ENCODE measurements around the gene PTPRD. TPM values are rescaled to one million over a fixed set of nuclear protein-coding genes. Genes with fewer than 3 reads are reported as not detected.

Gene PTPRD
- total and polyA plus RNA-seq, 9 donors: 45.2 to 104 (median 80.0) TPM

GRCh38 chr9:8806150-8806549 is 1806.7 kb downstream of the PTPRD start:
- WGBS (ENCODE audit: insufficient coverage): no CpG with 5 or more reads among the region's 2 CpGs
- DNase-seq: no peak
- Histone ChIP-seq H3K9me3 (replicated peaks; ENCODE audit: control insufficient read depth, low read depth, low read length) (no peaks in the 10 kb centered on the region), H3K36me3 (ENCODE audit: control insufficient read depth, insufficient read depth, low read length) (peaks cover under 1% of the 10 kb centered on the region), H3K4me1 (ENCODE audit: control insufficient read depth, insufficient read depth, low read length) (peaks cover 2% of the 10 kb centered on the region), H3K27me3 (ENCODE audit: control insufficient read depth, insufficient read depth, low read length) (no peaks in the 10 kb centered on the region), H3K27ac (ENCODE audit: low read length) (no peak overlapping the region), H3K4me3 (ENCODE audit: low read length) (no peak overlapping the region)

- Histone ChIP-seq H3K27me3 (ENCODE audit: control insufficient read depth, insufficient read depth, low read length) (no peaks in the 10 kb centered on the region), H3K27ac (ENCODE audit: low read length) (no peak overlapping the region), H3K36me3 (ENCODE audit: control insufficient read depth, insufficient read depth, low read length) (no peaks in the 10 kb centered on the region), H3K9me3 (replicated peaks; ENCODE audit: control insufficient read depth, low read depth, low read length) (no peaks in the 10 kb centered on the region), H3K4me3 (ENCODE audit: low read length) (no peak overlapping the region), H3K4me1 (ENCODE audit: control insufficient read depth, insufficient read depth, low read length) (no peaks in the 10 kb centered on the region)
- no peak for DNase-seq
- 90% methylated on average over 2 of the region's 3 CpGs for WGBS (ENCODE audit: insufficient coverage)
These were observed 1808.2 kb downstream of the PTPRD start for GRCh38 chr9:8804613-8805012.

- no peaks in the 10 kb centered on the region for H3K27me3 ChIP-seq (ENCODE audit: control insufficient read depth, insufficient read depth, low read length)
- H3K4me3 ChIP-seq (ENCODE audit: low read length): no peak overlapping the region
- no peaks in the 10 kb centered on the region for H3K9me3 ChIP-seq (replicated peaks; ENCODE audit: control insufficient read depth, low read depth, low read length)
- no peak overlapping the region for H3K27ac ChIP-seq (ENCODE audit: low read length)
- DNase-seq: no peak
- WGBS (ENCODE audit: insufficient coverage): no CpG with 5 or more reads among the region's 4 CpGs
- H3K36me3 ChIP-seq (ENCODE audit: control insufficient read depth, insufficient read depth, low read length): no peaks in the 10 kb centered on the region
- H3K4me1 ChIP-seq (ENCODE audit: control insufficient read depth, insufficient read depth, low read length): no peaks in the 10 kb centered on the region
These were observed 1810.6 kb downstream of the PTPRD start for GRCh38 chr9:8802242-8802641.

- Histone ChIP-seq H3K27ac (ENCODE audit: low read length) (no peak overlapping the region), H3K4me1 (ENCODE audit: control insufficient read depth, insufficient read depth, low read length) (no peaks in the 10 kb centered on the region), H3K4me3 (ENCODE audit: low read length) (no peak overlapping the region), H3K9me3 (replicated peaks; ENCODE audit: control insufficient read depth, low read depth, low read length) (no peaks in the 10 kb centered on the region), H3K36me3 (ENCODE audit: control insufficient read depth, insufficient read depth, low read length) (no peaks in the 10 kb centered on the region), H3K27me3 (ENCODE audit: control insufficient read depth, insufficient read depth, low read length) (no peaks in the 10 kb centered on the region)
- WGBS (ENCODE audit: insufficient coverage): 63% methylated on average over 3 of the region's 3 CpGs
- DNase-seq: no peak
These were observed 1812.6 kb downstream of the PTPRD start for GRCh38 chr9:8800196-8800595.

- no peak for DNase-seq
These were observed 1813.2 kb downstream of the PTPRD start for GRCh38 chr9:8799615-8800014.

GRCh38 chr9:8799206-8799605 is 1813.6 kb downstream of the PTPRD start:
- no peaks in the 10 kb centered on the region for H3K4me1 ChIP-seq (ENCODE audit: control insufficient read depth, insufficient read depth, low read length)
- H3K4me3 ChIP-seq (ENCODE audit: low read length): no peak overlapping the region
- H3K36me3 ChIP-seq (ENCODE audit: control insufficient read depth, insufficient read depth, low read length): no peaks in the 10 kb centered on the region
- no peak for DNase-seq
- no peaks in the 10 kb centered on the region for H3K9me3 ChIP-seq (replicated peaks; ENCODE audit: control insufficient read depth, low read depth, low read length)
- H3K27ac ChIP-seq (ENCODE audit: low read length): no peak overlapping the region
- no peaks in the 10 kb centered on the region for H3K27me3 ChIP-seq (ENCODE audit: control insufficient read depth, insufficient read depth, low read length)

More at GRCh38 chr9:8799615-8800014, 1813.2 kb downstream of the PTPRD start:
- Histone ChIP-seq H3K36me3 (ENCODE audit: control insufficient read depth, insufficient read depth, low read length) (no peaks in the 10 kb centered on the region), H3K4me3 (ENCODE audit: low read length) (no peak overlapping the region), H3K27ac (ENCODE audit: low read length) (no peak overlapping the region), H3K9me3 (replicated peaks; ENCODE audit: control insufficient read depth, low read depth, low read length) (no peaks in the 10 kb centered on the region), H3K27me3 (ENCODE audit: control insufficient read depth, insufficient read depth, low read length) (no peaks in the 10 kb centered on the region), H3K4me1 (ENCODE audit: control insufficient read depth, insufficient read depth, low read length) (no peaks in the 10 kb centered on the region)

- H3K27ac ChIP-seq (ENCODE audit: low read length): peak overlapping the region; percentile 1
- no peak overlapping the region for H3K4me3 ChIP-seq (ENCODE audit: low read length)
- 60% methylated on average over 1 of the region's 2 CpGs for WGBS (ENCODE audit: insufficient coverage)
- no peaks in the 10 kb centered on the region for H3K36me3 ChIP-seq (ENCODE audit: control insufficient read depth, insufficient read depth, low read length)
- peaks cover 4% of the 10 kb centered on the region for H3K4me1 ChIP-seq (ENCODE audit: control insufficient read depth, insufficient read depth, low read length)
- H3K9me3 ChIP-seq (replicated peaks; ENCODE audit: control insufficient read depth, low read depth, low read length): no peaks in the 10 kb centered on the region
- peak; percentile 37 for DNase-seq
- H3K27me3 ChIP-seq (ENCODE audit: control insufficient read depth, insufficient read depth, low read length): no peaks in the 10 kb centered on the region
These were observed 1828.0 kb downstream of the PTPRD start for GRCh38 chr9:8784838-8785237.

GRCh38 chr9:8783941-8784340 is 1828.9 kb downstream of the PTPRD start:
- Histone ChIP-seq H3K9me3 (replicated peaks; ENCODE audit: control insufficient read depth, low read depth, low read length) (no peaks in the 10 kb centered on the region), H3K36me3 (ENCODE audit: control insufficient read depth, insufficient read depth, low read length) (no peaks in the 10 kb centered on the region), H3K27me3 (ENCODE audit: control insufficient read depth, insufficient read depth, low read length) (no peaks in the 10 kb centered on the region), H3K27ac (ENCODE audit: low read length) (no peak overlapping the region), H3K4me1 (ENCODE audit: control insufficient read depth, insufficient read depth, low read length) (peaks cover 4% of the 10 kb centered on the region), H3K4me3 (ENCODE audit: low read length) (no peak overlapping the region)
- DNase-seq: peak; percentile 54
- 64% methylated on average over 3 of the region's 6 CpGs for WGBS (ENCODE audit: insufficient coverage)

GRCh38 chr9:8782237-8782636 is 1830.6 kb downstream of the PTPRD start:
- no peaks in the 10 kb centered on the region for H3K36me3 ChIP-seq (ENCODE audit: control insufficient read depth, insufficient read depth, low read length)
- DNase-seq: no peak
- H3K4me3 ChIP-seq (ENCODE audit: low read length): no peak overlapping the region
- no peaks in the 10 kb centered on the region for H3K9me3 ChIP-seq (replicated peaks; ENCODE audit: control insufficient read depth, low read depth, low read length)
- H3K4me1 ChIP-seq (ENCODE audit: control insufficient read depth, insufficient read depth, low read length): peaks cover 4% of the 10 kb centered on the region
- no CpG with 5 or more reads among the region's 5 CpGs for WGBS (ENCODE audit: insufficient coverage)
- no peak overlapping the region for H3K27ac ChIP-seq (ENCODE audit: low read length)
- no peaks in the 10 kb centered on the region for H3K27me3 ChIP-seq (ENCODE audit: control insufficient read depth, insufficient read depth, low read length)

GRCh38 chr9:8781458-8781857 is 1831.3 kb downstream of the PTPRD start:
- no CpG with 5 or more reads among the region's 1 CpG for WGBS (ENCODE audit: insufficient coverage)
- no peak overlapping the region for H3K27ac ChIP-seq (ENCODE audit: low read length)

GRCh38 chr9:8780386-8780785 is 1832.4 kb downstream of the PTPRD start:
- H3K36me3 ChIP-seq (ENCODE audit: control insufficient read depth, insufficient read depth, low read length): no peaks in the 10 kb centered on the region
- WGBS (ENCODE audit: insufficient coverage): 56% methylated on average over 3 of the region's 3 CpGs
- H3K4me1 ChIP-seq (ENCODE audit: control insufficient read depth, insufficient read depth, low read length): peaks cover 3% of the 10 kb centered on the region
- H3K27me3 ChIP-seq (ENCODE audit: control insufficient read depth, insufficient read depth, low read length): no peaks in the 10 kb centered on the region
- no peaks in the 10 kb centered on the region for H3K9me3 ChIP-seq (replicated peaks; ENCODE audit: control insufficient read depth, low read depth, low read length)
- DNase-seq: no peak
- no peak overlapping the region for H3K4me3 ChIP-seq (ENCODE audit: low read length)
- H3K27ac ChIP-seq (ENCODE audit: low read length): no peak overlapping the region

More at GRCh38 chr9:8781458-8781857, 1831.3 kb downstream of the PTPRD start:
- no peaks in the 10 kb centered on the region for H3K36me3 ChIP-seq (ENCODE audit: control insufficient read depth, insufficient read depth, low read length)
- no peaks in the 10 kb centered on the region for H3K9me3 ChIP-seq (replicated peaks; ENCODE audit: control insufficient read depth, low read depth, low read length)
- H3K27me3 ChIP-seq (ENCODE audit: control insufficient read depth, insufficient read depth, low read length): no peaks in the 10 kb centered on the region
- no peak for DNase-seq
- H3K4me3 ChIP-seq (ENCODE audit: low read length): no peak overlapping the region
- peaks cover 4% of the 10 kb centered on the region for H3K4me1 ChIP-seq (ENCODE audit: control insufficient read depth, insufficient read depth, low read length)
